GM18858 (cell line): ENCODE measurements around the gene KCNIP2.

Experiments used
- ATAC-seq: cut with Tn5 transposase; IDR thresholded peaks from one replicate; pipeline ENCODE4 v1.9.1; 2021; ENCODE audit not compliant: unreplicated experiment

KCNIP2 gene

DNA sequence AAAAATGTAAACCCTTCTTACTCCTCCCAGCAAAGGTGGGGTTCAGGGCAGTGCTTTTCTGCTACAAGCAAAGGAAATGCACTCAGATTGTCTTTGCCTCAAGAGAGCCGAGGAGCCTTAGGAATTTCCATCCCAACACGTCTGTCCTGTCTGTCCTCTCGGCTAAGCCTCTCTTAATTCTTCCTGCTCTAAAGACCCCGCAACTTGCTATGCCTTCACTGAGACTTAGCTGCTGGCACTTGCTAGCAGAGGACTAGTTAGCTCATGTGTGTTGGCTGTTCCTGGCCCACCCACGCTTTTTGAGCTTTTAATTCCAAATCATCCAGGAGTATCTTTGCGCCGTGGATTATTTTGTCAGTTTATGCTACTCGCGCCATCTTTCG lies 59.9 kb downstream of the KCNIP2 start:
- ATAC-seq = no peak

DNA sequence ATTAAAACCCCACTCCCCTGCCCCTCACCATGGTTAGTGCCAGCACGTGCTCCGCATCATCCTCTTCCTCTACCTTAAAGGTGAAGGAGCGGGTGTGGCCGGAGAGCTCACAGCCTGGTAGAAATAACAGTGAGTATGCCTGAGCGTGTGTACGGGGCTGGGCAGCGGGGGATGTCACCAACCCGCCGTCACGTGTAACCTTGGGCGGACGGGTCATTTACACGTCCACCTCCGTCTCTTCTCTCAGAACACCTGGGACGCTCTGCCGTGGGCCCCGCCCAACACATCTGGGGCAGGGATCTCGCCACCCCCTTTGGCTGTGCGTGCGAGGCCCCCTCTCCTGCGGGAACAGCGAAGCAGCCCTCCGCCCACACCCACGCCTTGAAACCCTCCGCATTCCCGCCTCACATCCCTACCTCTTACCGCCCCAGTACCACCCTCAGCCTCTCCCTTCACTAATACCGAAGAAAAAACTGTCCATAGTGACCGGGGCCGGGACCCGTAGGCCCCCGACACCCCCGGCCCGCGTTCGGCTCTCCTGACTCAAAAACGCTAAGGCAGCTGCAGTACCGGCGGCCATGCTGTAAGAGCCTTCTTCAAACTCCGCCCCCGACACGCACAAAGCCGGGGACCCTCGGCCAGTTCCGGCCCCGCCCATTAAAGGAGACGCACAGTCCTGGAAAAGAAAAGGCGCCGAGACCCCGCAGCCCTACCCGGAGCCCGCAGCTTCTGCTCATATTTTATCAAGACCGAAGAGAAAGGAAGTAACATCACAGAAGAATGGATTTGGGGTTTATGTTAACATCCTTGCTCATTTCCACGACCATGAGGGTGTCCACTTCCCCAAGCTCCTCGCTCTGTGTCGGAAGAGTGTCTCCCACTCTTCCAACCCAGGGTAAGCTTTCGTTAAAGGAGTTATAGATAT lies 60.5 kb downstream of the KCNIP2 start, which contains the start of gene NPM3:
NPM3 (minus strand) TSS at position 636 of the 925 bp plus-strand sequence; CDS start at position 580, 56 bp downstream.
- ATAC-seq = no peak

DNA sequence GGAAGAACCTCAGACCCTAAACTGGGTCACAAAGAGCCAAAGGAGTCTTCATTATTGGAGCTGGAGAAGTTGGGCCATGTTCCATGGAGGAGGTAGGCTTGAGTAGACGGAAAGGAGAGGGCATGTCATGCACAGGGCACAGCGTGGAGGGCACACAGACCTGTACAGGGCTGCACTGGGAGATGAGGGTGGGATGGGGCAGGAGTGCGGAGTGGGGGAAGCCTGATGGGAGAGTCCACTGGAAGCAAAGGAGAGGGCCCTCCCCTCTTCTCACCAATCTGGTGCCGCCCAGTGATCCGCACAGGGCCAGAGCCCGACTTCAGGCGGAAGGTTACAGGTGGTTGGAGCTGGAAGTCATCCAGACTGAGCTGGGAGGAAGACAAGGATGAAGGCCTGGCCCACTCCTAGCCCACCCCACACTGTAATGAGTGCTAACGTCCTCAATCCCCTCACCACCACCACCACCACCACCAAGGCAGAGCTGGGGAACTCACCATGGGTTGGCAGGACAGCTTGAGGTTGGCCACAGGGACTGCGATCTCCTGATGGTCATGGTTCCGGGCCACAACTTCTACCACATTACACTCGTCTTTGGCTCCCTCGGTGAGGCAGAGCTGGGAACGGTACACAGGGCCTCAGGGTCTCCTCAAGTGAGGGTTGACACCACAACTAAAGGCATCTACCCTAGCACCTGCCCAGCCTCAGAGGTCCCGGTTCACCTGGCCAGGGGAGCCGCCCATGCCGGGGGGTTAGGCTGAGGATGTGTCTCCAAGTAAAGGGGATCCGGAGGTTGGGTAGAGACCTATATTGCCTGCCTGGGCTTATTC lies 61.4 kb downstream of the KCNIP2 start:
- no peak for ATAC-seq

DNA sequence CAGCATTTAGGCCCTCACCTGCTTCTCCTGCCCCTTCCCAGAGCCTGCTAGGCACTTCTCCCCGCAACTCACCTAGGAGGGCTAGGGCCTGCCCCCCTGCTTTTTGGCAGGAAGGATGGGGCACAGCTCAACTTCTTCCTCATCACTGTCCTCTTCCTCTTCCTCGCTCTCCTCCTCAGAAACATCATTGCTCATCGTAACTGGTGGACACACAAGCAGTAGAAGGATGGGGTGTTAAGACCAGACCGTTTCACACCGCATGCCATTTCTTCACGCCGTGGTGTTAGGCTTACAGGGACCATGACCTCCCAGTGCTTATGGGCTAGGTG lies 62.0 kb downstream of the KCNIP2 start:
- no peak for ATAC-seq

DNA sequence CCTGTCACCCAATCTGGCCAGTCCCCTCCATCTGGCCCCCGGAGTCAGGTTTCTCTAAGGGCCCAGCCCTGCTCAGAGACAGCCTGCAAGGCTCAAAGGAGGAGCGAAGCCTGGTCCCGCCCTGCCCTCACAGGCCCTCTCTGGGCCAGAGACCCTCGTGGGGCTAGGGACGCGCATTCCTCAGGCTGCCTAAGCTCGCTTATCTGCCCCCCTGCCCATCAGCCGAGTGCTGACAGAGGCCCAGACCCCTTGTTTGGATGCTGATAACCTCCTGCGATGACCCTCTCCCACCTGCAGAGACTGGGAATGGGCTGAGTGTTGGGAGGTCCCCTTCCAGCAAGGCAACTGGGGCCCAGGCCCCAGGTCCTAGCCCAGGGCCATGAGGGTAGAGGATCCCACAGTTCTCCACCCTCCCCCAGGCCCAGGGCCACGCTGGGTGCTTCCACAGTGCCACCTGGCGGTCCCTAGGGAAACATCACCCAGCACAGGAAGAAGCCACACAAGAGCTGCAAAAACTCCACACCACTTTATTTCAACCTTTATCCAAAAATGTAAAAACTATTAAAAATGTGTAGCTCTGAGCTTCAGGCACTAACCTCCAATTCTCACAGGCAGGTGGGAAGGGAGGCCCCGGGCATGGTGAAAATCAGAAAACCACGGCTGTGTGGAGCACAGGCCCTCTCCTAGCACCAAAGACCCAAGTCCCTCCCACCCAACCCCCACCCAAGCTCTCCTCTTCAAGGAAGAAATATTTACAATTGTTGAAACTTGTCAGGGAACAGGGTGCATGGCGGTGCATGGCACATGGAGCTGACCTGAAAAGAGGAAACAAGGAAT lies 62.6 kb downstream of the KCNIP2 start:
- no peak for ATAC-seq

DNA sequence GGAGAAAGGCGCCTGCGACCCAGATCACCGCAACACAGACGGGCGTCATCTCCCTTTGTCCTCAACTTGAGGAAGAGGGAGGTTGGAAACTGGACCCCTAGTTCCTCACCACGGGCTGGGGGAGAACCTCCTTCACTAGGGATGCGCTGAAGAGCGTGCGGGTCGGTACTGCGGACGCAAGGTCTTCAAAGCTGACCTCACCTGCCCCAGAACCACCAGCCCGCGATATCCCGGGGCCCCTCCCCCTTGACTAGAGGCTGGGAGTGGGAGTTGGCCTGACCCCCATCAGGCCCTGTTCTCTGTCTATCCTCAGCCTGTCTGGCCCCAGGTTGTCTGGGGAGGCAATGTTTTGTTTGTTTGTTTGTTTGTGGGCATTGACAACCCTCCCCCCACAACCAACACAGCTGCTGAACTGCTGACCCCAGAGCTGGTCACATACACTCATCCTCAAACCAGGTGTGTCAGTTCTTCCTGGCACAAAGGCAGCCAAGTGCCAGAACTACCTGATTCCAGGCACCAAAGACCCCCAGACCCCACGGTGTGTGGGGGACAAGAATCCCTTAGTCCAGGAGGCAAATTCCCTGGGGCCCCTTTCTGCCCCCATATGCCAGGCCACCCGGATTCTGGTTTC lies 63.3 kb downstream of the KCNIP2 start:
- ATAC-seq = no peak

DNA sequence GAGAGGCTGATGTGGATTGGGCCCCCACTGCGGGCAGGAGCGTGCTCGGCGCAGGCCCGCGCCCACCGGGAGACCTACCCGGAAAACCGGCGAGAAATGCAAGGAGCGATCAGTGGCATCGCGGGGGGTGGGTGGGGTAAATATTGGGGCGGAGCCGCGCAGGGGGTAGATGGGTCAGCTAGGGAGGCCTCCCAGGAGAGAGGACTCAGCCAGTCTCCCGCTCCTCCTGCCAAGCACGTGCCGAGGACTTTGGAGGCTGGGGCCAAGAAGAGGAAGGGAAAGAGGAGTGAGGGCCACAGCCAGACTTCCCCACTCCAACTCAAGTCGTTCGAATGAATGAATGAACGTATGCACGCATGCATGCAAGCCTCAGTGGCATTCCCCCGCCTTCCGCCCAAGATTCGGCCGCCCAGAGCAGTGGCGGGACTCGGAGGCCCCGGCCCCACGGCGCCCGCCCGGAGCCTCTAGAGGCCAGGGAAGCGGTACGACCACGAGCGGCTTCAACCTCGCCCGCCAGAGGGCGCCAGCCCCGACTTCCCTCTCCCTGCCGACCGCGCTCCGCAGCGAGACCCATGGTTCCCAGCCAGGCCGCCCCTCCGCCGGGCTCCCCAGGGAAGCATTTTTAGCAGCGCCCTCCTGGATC lies 63.9 kb downstream of the KCNIP2 start:
- peak; percentile 41 for ATAC-seq

DNA sequence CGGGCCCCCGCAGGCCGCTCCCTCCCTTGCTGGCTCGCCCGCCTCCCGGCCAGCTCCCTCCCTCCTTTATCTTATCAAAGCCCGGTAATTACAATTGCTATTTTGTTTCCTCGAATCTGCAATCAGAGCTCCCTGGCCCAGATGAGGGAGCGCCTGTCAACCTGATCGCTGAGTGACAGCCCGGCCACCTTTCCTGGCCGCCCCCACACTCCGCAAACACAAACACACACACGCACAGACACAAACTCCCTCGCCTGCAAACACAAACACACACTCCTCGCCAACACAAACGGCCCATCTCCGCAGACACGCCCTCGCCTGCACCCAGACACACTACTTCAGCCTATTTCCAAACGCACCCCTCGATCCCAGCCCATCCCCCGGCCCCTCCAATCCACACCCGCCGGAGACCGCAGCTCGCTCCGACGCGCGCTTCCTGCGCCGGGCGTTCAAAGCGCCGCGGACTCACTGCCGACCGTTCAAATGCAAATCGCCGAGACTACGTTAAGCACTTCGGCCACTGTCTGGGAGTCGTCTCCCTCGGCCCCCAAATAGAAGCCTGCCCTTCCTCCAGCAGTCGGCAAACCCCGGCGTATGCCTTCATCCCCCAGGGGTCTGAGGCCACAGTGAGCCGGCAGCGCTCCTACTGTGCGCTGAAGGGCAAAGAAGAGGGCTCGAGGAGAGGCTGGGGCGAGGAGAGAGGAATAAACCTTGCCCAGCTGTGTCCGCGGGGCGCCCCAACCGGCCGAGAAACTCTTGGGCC lies 64.6 kb downstream of the KCNIP2 start:
- no peak for ATAC-seq

DNA sequence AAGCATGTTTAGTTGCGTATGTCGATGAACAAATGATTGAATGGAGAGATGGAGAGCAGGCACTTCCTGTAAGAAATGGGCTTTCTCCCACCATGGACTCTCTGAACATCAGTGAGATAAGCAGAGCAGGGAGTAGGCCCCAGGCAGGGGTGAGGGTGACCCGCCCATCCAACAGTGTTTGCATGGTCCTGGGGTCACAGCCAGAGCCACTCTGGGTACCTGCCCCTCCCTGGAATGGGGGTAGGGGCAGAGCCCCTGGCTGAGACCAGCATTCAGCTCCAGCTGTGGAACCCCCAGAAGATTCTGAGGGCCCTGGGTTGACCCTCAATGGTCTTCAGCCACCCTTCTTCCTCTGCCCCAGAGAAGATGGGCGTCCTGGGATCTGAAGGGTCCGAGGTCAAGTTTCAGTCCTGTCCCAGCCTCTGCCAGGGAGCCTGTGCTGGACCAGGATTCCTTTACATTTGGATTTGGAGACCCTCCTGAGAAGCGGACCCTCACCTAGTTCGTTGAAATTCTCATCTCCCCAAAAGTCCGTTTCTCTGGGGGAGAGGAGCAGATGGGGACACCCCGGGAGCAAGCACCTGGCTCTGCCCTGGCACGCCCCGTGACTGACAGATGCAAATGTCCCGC lies 65.3 kb downstream of the KCNIP2 start:
- no peak for ATAC-seq

DNA sequence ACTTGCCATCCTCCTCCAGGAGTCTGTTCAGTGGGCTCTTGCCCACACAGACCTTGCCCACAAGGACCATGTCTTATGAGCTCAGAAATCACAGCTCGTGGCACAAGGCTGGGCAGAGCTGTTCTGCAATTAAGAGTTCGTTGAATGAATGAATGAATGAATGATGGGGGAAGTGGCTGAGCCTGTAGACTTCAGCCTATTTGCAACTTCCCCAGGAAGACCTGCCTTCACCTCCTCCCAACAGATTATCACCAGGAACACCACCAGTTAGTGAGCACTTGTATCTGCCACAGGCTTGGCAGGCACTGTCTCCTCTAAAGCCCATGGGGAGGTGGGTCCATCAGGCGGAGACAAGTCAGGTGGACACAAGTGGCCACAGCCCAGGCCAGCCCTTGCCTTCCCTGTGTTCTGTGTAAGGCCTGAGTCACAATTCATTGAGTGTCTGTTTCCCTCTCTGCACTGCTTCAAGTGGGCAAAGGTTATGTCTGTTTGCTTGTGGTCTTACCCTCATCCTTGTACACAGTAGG lies 65.9 kb downstream of the KCNIP2 start:
- no peak for ATAC-seq

DNA sequence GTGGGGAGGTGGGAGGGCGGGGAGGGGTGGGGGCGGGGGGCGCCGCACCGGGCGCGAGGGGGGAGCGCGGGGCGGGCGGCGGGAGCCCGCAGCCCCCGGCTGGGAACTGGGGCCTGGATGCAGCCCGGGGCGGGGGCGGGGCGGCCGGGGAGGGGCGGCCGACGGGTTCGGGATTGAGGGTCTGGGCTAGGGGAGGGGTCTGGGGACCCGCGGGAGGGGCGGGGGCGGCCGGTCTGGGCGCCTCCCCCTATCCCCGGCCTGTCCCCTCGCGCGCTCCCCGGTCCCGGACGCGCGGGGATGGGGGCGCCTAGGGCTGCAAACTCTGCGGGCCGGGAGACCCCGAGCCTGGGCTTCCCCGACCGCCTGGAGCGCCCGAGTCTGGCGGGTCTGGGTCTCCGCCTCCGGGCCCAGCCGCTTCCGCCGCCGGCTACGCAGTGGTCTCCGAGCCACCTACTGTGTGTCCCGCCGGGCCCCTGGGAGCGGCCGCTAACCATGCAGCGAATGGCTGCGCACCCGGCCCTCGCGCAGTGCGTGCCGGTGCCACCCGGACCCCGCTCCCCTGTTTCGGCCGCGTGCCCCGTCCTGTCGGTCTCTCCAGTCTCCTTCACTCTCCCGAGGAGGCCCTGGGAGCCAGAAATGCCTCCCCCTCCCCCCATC lies 67.3 kb downstream of the KCNIP2 start:
- ATAC-seq = no peak
